GM19328 (cell line): ENCODE data around the gene REN.

Experiments
- ATAC-seq: cut with Tn5 transposase; IDR thresholded peaks from one replicate; pipeline ENCODE4 v1.9.1; 2021; ENCODE audit warnings: mild to moderate bottlenecking, moderate library complexity; ENCODE audit not compliant: unreplicated experiment

The REN gene

DNA sequence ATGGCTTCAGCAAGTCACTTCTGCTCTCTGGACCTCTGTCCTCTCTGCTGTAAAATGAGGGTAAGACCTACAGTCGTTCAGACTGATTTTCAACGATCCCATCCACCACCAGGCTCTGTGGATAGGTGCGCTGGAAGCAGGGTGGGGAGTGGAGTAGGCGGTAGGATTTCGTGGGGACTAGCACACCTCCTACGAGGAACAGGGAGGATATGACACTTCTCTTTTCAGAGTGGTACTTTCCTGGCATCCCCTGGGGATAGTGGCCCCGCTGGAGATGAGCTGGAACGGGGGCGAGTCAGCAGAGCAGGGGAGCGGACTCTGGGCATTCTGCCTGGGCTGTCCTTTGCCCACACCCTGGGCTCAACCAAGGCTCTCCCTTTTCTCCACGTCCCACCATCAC is 32.0 kb downstream of the REN start:
- no peak for ATAC-seq

DNA sequence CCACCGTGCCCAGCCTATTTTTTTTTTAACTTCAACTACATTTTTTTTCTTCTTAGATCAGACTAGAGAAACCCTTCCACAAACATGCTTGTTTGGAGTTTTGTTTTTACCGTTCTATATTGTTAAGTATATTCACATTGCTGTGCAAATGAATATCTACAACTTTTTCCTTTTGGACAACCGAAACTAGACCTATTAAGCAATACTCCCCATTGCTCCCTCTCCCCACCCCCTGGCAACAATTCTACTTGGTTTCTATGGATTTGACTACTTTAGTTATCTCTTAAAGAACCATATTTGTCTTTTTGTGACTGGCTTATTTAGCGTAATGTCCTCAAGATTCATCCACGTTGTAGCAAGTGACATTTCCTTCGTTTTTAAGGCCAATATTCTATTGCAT is 33.4 kb downstream of the REN start:
- no peak for ATAC-seq

DNA sequence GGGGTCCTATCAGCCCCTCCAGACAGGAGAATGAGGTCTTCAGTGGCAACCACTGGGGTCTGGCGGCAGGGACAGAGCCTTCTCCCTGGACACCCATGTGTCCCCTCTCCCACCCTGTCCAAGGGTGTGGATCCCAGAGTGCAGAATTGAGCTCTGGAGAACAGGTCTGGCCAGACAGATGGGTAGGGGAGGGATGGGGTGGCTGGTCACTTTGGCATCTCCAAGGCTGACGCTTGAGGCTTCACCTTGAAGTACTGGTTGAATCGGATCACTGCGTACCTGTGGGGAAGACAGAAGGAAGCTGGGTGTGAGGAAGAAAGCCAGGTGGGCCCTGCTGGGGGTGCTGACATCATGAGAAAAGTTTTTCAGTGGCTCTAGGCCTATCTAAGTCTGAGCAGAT is 34.2 kb downstream of the REN start:
- ATAC-seq = no peak

DNA sequence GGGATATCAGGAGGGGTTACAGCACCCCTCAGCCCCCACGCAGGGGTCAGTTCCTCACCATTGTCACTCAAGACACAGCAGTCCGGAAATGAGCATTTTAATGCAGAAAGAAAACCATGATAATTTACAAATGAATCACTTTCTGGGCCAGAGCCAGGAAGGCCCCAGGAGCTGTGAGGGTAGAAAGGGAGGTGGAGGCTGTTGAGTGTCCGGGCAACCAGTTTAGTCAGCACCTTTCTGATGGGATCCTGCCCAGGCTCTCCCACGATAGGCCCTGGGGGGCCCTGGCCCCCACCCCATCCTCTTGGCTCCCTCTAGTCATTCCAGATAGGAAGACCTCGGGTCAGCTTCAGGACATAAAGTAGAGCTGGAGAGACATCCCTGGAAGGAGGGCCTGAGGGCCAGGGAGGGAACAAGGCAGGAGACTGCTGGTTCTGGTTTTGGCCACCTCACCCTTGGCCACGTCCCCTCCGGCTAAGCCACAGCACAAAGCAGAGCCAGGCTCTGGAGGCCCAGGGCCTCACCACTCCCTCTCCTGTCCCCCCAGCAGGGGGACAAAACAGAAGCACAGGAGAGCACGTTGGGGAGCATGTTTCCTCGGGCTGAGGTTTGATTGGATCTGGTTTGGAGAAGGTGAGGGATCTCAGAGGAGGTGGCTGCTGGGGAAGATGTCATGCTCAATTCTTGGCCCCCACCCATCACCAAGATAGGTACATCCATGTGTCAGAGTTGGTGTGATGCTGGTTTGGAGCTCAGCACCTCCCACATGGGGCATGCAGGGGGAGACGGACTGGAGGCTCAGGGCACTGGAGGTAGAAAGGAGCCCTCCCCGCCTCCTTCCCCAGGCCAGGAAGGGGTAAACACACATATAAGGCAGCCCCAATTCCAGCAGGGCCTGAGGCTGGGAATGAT is 34.9 kb downstream of the REN start:
- no peak for ATAC-seq

DNA sequence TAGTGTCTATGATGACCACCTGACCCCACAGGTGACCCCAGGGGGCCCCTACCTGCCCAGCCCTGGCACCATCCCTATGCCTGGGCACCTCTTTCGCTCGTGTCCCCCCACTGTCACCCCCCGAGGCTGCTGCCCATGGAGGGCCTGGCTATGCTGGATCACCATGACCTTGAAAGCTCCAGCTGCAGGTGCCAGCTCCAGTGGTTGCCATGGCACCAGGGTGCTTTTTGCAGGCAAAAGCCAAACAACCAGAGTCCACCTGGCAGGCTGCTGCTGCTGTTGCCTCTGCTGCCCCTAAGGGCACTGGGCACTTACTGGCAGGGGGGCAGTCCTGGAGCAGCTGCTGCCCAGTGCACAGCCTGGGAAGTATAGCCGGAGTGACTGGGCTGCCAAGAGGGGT is 36.0 kb downstream of the REN start:
- no peak for ATAC-seq

DNA sequence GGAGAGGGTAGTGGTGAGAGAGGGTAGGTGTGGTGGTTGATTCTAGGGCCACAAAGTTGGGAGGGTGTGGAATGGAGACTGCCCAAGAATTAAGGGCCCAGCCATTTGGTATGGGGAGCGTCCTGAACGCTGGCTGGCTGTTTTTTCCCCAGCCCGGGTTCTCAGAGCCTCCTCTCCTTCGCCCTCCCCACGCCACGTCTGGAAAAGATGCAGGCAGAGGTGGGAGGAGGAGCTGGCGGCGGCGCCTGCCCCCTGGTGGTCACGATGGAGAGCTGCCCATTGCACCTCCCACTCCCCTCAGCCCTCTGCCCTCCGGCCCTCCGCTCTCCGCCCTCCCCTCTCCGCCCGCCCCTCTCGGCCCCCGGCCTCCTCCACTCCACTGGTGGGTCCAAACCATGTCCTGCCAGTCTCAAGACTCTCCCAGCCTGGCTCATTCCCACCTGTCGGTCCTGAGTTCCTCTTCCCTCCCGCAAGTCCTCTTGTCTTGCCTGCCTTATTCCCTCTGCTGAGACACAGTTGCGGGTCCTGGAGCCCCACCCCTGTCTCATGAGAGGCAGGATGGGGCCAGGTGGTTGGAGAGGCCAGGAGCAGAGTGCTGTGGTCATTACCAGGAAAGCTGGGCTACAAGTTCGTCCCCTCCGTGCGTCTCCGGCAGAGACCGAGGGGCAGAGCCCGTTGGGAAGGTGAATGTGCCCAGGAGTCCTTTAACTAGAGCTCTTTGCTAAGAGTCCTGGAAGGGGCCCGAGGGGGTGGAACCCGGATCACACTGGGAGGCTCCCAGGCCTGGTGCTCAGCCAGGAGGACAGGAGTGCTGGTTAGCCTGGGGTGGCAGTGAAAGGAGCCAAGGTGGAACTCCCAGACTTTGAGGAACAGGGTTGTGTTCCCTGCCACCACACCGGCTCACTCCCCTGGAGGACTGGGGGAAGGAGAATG is 36.9 kb downstream of the REN start:
- ATAC-seq = no peak

DNA sequence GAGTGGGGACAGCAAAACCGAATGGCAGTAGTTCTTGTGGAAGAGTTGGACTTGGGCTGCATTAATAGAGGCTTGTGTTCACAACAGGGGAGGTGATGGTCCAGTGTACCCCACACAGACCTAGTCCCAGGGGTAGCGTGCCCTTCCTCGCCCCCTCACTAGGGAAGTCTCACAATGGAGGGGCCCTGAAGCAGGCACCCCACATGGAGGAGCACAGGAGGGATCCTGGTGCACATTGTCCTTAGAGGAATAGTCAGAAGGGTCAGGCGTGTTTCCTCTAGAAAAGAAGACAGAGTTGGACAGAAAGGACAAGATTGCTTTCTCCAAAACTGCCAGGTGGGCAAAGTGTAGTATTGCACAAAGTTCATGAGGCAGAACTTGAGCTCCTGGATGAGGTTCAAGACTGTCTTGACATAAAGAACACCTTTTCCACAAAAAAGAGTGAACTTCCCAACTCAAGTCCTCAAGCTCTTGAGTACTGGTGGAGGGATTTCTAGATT is 37.6 kb downstream of the REN start:
- no peak for ATAC-seq

DNA sequence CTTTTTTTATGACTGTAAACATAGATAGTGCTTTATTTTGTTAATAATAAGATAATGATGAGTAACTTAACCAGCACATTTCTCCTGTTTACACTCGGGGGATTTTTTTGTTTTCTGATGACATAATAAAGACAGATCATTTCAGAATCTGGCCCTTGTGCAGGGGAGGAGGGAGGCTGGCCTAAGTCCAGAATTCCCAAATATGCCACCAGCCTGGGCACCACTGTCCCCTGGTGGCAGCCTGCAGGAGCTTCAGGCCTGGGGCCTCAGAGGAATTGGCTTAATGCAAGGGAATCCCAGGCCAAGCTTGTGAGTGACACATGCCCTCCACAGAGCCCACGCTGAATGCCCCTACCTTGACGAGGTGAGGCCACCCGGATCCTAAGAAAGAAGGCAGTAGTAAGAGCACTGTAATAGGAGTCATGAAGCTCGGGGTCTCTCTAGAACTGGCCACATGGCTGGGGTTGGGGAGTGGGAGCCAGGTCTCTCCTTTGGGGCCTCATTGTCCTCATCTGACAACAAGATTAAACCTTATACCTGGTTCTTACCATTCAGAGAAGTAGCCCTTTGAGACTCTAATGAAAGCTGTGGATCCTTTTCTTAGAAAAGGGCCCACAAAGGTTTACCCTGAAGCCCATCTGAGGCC is 38.4 kb downstream of the REN start:
- no peak for ATAC-seq

DNA sequence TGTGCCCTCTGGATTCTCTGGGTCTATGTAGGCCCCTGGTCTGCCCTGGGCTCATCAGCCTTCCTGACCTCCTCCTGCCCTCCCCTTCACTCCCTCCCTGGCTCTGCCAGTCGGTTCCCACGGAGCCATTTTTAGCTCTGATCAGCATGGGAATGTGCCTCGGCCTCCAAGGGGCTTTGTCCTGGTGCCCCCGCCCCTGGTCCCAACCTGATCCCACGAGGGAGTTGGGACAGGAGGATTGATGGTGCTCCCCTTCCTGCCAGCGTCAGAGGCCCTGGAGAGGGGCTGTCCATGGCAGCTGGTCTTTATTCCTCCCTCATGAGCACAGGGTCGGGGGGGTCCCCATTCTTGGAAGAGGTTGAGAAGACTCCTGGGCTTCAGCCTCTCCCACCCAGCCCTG is 39.2 kb downstream of the REN start:
- ATAC-seq = no peak

DNA sequence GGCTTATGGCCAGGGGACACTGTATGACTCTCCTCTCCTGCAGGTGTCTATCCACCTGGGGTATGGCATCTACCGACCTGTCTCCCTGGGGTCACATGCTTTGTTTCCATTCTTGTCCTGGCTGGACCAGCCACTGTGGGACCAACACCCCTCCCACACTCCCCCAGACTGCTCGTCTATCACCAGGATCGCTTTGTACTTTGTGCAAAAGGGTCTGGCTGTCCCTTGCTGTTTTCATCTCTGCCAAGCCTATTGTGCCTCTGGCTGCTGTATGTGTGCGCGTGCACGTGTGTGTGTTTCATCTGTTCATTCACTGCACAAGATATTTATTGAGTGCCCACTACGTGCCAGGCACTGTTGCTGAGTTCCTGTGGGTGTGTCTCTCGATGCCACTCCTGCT is 39.8 kb downstream of the REN start:
- no peak for ATAC-seq

DNA sequence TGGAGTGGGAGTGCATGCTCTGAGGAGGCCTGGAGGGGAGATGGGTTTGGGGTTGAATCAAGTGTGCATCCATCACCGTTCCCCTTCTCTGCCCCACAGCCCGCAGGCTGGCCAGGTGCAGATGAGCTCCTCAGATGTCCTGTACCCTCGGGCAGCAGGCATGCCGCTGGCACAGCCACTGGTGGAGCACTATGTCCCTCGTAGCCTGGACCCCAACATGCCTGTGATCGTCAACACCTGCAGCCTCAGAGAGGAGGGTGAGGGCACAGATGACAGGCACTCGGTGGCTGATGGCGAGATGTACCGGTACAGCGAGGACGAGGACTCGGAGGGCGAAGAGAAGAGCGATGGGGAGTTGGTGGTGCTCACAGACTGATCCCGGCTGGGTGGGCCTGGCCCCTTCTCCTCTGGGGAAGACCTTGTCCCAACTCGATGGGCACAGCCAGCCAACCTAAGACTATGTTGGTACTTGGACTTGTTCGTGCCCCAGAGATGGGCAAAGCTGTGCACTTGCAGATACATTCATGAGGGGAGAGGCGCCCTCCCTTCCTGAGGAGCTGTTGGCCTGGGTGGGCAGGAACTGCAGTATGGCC is 40.3 kb downstream of the REN start:
- no peak for ATAC-seq

DNA sequence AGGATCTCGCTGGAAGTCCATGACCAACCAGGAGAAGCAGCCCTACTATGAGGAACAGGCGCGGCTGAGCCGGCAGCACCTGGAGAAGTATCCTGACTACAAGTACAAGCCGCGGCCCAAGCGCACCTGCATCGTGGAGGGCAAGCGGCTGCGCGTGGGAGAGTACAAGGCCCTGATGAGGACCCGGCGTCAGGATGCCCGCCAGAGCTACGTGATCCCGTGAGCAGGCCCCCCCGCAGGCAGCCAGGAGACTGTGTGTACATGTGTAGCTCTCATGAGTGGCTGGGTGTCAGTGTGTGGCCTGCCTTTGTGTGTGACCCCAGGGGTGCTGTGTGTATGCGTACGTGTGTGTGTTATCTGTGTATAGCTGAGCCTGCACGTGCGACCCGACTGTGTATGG is 41.5 kb downstream of the REN start:
- no peak for ATAC-seq

DNA sequence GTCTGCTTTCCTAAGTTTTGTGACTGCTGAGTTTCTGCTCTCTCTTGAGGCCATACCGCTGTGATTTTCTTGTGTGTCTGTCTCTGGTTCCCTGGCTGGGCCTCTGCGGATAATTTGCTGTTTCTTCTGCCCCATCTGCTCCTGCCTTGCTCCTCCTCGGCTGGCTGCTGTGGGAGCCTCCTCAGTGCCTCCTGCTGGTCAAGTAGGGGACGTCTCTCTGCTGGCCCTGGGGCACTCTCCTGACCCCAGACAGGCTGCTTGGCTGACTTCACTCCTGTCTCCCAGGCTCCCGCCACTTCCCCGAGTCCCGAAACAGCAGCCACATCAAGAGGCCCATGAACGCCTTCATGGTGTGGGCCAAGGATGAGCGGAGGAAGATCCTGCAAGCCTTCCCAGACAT is 42.8 kb downstream of the REN start:
- no peak for ATAC-seq

DNA sequence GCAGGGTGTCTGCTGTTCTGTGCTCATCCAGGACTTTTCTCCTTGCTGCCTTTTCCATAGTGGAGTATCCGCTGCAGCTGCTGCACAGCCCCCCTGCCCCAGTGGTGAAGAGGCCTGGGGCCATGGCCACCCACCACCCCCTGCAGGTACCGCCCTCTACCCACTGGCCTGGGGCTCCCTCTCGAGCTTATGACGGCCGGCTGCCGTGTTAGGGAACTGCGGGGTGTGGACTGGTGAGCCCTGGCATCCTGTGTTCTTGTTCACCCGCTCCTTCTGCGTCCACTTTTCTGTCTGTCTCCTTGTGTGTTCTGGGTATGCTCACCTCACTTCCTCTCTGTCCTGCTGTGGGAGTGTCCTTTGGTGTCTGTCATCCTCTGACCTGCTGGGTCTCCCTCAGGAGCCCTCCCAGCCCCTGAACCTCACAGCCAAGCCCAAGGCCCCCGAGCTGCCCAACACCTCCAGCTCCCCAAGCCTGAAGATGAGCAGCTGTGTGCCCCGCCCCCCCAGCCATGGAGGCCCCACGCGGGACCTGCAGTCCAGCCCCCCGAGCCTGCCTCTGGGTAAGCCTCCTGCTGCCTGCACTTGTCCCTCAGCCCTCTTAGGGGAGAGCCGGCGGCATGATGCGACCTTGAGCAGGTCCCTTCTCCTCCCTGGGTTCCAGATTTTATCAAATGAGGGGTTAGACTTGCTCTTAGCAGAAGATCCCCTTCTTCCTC is 44.1 kb downstream of the REN start:
- ATAC-seq = no peak

DNA sequence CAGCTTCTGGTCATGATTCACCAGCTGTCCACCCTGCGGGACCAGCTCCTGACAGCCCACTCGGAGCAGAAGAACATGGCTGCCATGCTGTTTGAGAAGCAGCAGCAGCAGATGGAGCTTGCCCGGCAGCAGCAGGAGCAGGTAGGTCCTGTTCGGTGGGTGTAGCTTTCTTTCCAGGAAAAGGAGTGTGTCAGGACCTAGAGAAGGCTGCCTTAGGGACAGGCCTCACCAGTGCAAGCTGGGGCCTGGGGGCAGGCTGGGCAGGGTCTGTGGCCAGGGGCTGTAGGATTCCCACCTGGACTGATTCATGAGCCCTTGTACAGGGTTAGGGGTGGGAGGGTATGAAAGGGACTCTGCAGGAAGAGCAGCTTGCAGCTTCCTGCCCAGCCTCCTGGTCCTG is 49.6 kb downstream of the REN start:
- ATAC-seq = no peak

DNA sequence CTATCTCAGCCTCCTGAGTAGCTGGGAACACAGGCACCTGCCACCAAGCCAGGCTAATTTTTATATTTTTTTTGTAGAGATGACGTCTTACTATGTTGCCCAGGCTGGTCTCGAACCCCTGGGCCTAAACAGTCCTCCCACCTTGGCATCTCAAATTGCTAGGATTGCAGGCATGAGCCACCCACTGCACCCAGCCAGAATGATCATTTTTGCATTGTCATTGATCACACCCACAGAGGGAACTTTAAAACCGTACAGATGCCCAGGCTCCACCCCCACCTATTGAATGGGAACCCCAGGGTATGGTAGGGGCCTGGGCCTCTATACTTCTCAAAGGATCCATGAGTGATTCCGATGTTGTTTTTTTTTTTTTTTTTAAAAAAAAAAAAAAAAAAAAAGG is 51.0 kb downstream of the REN start:
- no peak for ATAC-seq

DNA sequence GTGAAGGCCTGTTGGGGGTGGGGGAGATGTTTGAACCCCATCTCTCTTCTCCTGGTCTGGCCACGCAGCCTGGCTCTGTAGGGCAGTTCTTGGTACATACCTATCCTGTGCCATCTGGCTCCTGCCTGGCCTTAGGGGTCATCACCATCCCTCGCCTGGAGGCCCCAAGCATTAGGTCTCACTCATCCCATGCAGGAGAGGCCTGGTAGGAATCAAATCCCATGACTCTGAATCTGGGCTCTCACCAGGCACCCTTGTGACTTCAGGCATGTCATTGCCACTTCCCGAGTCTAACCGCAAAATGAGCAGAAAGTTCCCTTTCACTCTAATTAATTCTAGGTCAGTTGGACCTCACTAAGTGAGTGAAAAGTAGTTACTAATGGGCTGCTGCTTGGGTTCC is 51.5 kb downstream of the REN start:
- no peak for ATAC-seq

DNA sequence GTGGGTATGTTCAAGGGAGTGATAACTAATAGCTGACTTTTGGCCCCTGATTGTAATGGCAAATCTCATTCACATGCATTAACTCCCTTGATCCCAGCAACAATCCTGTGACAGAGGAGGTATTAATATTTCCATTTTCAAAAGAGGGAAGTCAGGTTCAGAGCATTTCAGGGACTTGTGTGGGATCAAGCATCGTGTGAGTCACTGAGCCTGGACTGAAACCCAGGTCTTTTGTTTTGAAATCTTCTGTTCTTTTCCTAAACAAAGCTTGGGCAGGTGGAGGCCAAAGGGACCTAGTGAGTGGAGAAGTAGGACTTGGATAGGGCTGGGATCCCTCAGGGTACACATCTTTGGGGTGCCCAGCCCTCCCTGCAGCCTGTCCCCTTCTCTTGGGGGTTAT is 52.2 kb downstream of the REN start:
- no peak for ATAC-seq

DNA sequence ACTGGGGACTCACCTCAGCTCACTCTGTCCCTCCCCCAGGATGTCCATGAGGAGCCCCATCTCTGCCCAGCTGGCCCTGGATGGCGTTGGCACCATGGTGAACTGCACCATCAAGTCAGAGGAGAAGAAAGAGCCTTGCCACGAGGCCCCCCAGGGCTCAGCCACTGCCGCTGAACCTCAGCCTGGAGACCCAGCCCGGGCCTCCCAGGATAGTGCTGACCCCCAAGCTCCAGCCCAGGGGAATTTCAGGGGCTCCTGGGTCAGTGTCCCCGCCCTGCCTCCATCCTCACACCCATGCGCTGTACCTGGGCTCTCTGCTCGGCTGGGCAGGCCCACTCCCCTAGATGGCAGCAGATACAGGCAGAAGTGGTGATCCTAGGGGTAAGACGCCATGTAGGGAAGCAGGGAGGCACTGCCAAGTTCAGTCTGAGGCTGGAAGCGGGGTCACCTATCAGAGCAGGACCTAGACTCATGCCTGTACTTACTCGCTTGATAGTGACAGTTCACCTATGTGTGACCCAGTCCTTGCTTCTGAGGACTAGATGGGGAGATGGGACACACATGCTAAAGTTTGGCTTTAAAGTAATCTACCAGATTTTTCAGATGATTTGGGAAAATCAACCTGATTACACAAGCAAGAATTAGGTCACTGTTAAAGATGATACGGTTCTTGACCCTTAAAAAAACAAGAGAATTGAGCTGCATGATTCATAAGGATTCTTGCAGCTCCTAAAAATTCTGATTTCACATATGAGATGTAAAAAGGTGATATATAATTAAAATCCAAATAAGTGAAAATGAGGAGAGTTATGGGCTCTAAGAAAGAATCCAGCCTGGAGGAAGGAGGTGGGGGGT is 53.0 kb downstream of the REN start:
- ATAC-seq = no peak
